ENCODE data around the gene XYLT1. TPM values are rescaled to one million over a fixed set of nuclear protein-coding genes. Genes with fewer than 3 reads are reported as not detected.

XYLT1 gene
- total RNA-seq, 1 experiment from 2014 or later: 12.5 TPM

- Histone ChIP-seq H3K36me3 (ENCODE audit: control insufficient read depth, insufficient read depth, low read length) (no peaks in the 10 kb centered on the region; the same call in 1 of the 2 replicates), H3K9me3 (no peaks in the 10 kb centered on the region), H3K4me3 (ENCODE audit: low read depth, low read length) (no peak overlapping the region), H3K27me3 (replicated peaks; ENCODE audit: control insufficient read depth, insufficient read depth, low read length) (no peaks in the 10 kb centered on the region), H3K4me1 (peaks cover 16% of the 10 kb centered on the region)
- Mint-ChIP-seq H3K27me3 (ENCODE audit: insufficient read depth, unreplicated experiment) (no peaks in the 10 kb centered on the region), H3K36me3 (ENCODE audit: insufficient read depth, unreplicated experiment) (peaks cover 9% of the 10 kb centered on the region), H3K4me1 (ENCODE audit: low read depth, unreplicated experiment) (peaks cover 33% of the 10 kb centered on the region), H3K9me3 (ENCODE audit: unreplicated experiment) (peaks cover 10% of the 10 kb centered on the region), H3K27ac (ENCODE audit: unreplicated experiment) (no peak overlapping the region), H3K4me3 (ENCODE audit: unreplicated experiment) (no peak overlapping the region)
- intact Hi-C loops (cut with micrococcal nuclease; ENCODE audit: unreplicated experiment): loop anchor here (10.0 kb wide), 2 partner anchors 77 to 157 kb away; no protein-coding TSS in a partner anchor
- ChIA-PET CTCF (no interaction called here), POLR2A (no interaction called here)
- DNase-seq: no peak
- TF ChIP-seq CTCF (IDR thresholded peaks at IDR 0.05; ENCODE audit: insufficient read depth in 1 of 2, low read depth in 1 of 2, low read length in 1 of 2, severe bottlenecking in 1 of 2, unreplicated experiment in 1 of 2): peak in 1 of 2 experiments; percentile 5
- no TSS peak for BruUV-seq (replicated peaks)
These were observed 8.6 kb downstream of the XYLT1 start for GRCh38 chr16:17461951-17462729.

- Histone ChIP-seq H3K36me3 (ENCODE audit: control insufficient read depth, insufficient read depth, low read length) (no peaks in the 10 kb centered on the region; the same call in 1 of the 2 replicates), H3K9me3 (no peaks in the 10 kb centered on the region), H3K27me3 (replicated peaks; ENCODE audit: control insufficient read depth, insufficient read depth, low read length) (no peaks in the 10 kb centered on the region), H3K4me1 (peaks cover 5% of the 10 kb centered on the region), H3K4me3 (ENCODE audit: low read depth, low read length) (no peak overlapping the region)
- H3K36me3 Mint-ChIP-seq (ENCODE audit: insufficient read depth, unreplicated experiment): peaks cover 10% of the 10 kb centered on the region
- no peak overlapping the region for H3K27ac Mint-ChIP-seq (ENCODE audit: unreplicated experiment)
- H3K9me3 Mint-ChIP-seq (ENCODE audit: unreplicated experiment): peaks cover 10% of the 10 kb centered on the region
- TF ChIP-seq CTCF (IDR thresholded peaks at IDR 0.05; ENCODE audit: insufficient read depth in 1 of 2, low read depth in 1 of 2, low read length in 1 of 2, severe bottlenecking in 1 of 2, unreplicated experiment in 1 of 2): no peak
- DNase-seq: no peak
- H3K27me3 Mint-ChIP-seq (ENCODE audit: insufficient read depth, unreplicated experiment): no peaks in the 10 kb centered on the region
- ChIA-PET CTCF (no interaction called here), POLR2A (no interaction called here)
- intact Hi-C loops (cut with micrococcal nuclease; ENCODE audit: unreplicated experiment): loop anchor here (10.0 kb wide), 2 partner anchors 76 to 156 kb away; no protein-coding TSS in a partner anchor
- no TSS peak for BruUV-seq (replicated peaks)
- H3K4me3 Mint-ChIP-seq (ENCODE audit: unreplicated experiment): no peak overlapping the region
- peaks cover 24% of the 10 kb centered on the region for H3K4me1 Mint-ChIP-seq (ENCODE audit: low read depth, unreplicated experiment)
These were observed 9.9 kb downstream of the XYLT1 start for GRCh38 chr16:17460890-17461289.

GRCh38 chr16:17459903-17460521 lies 10.7 kb downstream of the XYLT1 start:
- ChIA-PET POLR2A (no interaction called here), CTCF (no interaction called here)
- no peak overlapping the region for H3K4me3 ChIP-seq (ENCODE audit: low read depth, low read length)
- Mint-ChIP-seq H3K4me3 (ENCODE audit: unreplicated experiment) (no peak overlapping the region), H3K4me1 (ENCODE audit: low read depth, unreplicated experiment) (peaks cover 18% of the 10 kb centered on the region), H3K27me3 (ENCODE audit: insufficient read depth, unreplicated experiment) (no peaks in the 10 kb centered on the region), H3K27ac (ENCODE audit: unreplicated experiment) (no peak overlapping the region), H3K9me3 (ENCODE audit: unreplicated experiment) (peaks cover 10% of the 10 kb centered on the region), H3K36me3 (ENCODE audit: insufficient read depth, unreplicated experiment) (peaks cover 10% of the 10 kb centered on the region)
- intact Hi-C loops (cut with micrococcal nuclease; ENCODE audit: unreplicated experiment): loop anchor here (10.0 kb wide), 2 partner anchors 75 to 155 kb away; no protein-coding TSS in a partner anchor
- H3K9me3 ChIP-seq: no peaks in the 10 kb centered on the region
- no peaks in the 10 kb centered on the region for H3K4me1 ChIP-seq
- no peak for TF ChIP-seq CTCF (IDR thresholded peaks at IDR 0.05; ENCODE audit: insufficient read depth in 1 of 2, low read depth in 1 of 2, low read length in 1 of 2, severe bottlenecking in 1 of 2, unreplicated experiment in 1 of 2)
- no peak for DNase-seq
- no TSS peak for BruUV-seq (replicated peaks)
- no peaks in the 10 kb centered on the region for H3K27me3 ChIP-seq (replicated peaks; ENCODE audit: control insufficient read depth, insufficient read depth, low read length)
- no peaks in the 10 kb centered on the region; the same call in 1 of the 2 replicates for H3K36me3 ChIP-seq (ENCODE audit: control insufficient read depth, insufficient read depth, low read length)
